MCF 10A (cell line): Measurements from ENCODE around the gene CLDN18. TPM values are rescaled to one million over a fixed set of nuclear protein-coding genes. Genes with fewer than 3 reads are reported as not detected.

Source experiments
- BruUV-seq: library from RNA; stranded (reverse); fragments of 400-500 nt; replicated peaks from 2 replicates; lab custom pipeline; 2021; lab: Mats Ljungman, UMichigan
- CTCF ChIA-PET: fragments of 300-600 bp; sonication (Branson Sonifier 250); formaldehyde crosslinking; extraction: SDS; loops from one replicate; lab custom pipeline; 2021; ENCODE audit warnings: antibody characterized with exemption, inconsistent platforms; lab: Yijun Ruan, JAX
- POLR2A ChIA-PET: fragments of 300-600, 350-650 bp; sonication (Branson Sonifier 250); formaldehyde crosslinking; extraction: SDS; loops from one replicate; lab custom pipeline; 2020; ENCODE audit warnings: antibody characterized with exemption, inconsistent platforms; lab: Yijun Ruan, JAX
- DNase-seq: peaks from one replicate; pipeline ENCODE4 v3.0.0-alpha.2; 2018; ENCODE audit not compliant: unreplicated experiment
- H3K27ac Mint-ChIP-seq: one replicate; pipeline ENCODE4 v1.8.0; 2022; ENCODE audit warnings: mild to moderate bottlenecking, low read depth, mixed read lengths; ENCODE audit not compliant: unreplicated experiment
- H3K27me3 Mint-ChIP-seq: one replicate; pipeline ENCODE4 v1.8.0; 2022; ENCODE audit warnings: mixed read lengths; ENCODE audit not compliant: insufficient read depth, unreplicated experiment
- H3K36me3 Mint-ChIP-seq: one replicate; pipeline ENCODE4 v1.8.0; 2022; ENCODE audit warnings: mild to moderate bottlenecking, moderate library complexity, mixed read lengths; ENCODE audit not compliant: insufficient read depth, unreplicated experiment
- H3K4me1 Mint-ChIP-seq: one replicate; pipeline ENCODE4 v1.8.0; 2022; ENCODE audit warnings: mixed read lengths; ENCODE audit not compliant: insufficient read depth, unreplicated experiment
- H3K4me3 Mint-ChIP-seq: one replicate; pipeline ENCODE4 v1.8.0; 2022; ENCODE audit warnings: mild to moderate bottlenecking, moderate library complexity, mixed read lengths; ENCODE audit not compliant: unreplicated experiment
- H3K9me3 Mint-ChIP-seq: one replicate; pipeline ENCODE4 v1.8.0; 2022; ENCODE audit warnings: mixed read lengths; ENCODE audit not compliant: unreplicated experiment
- intact Hi-C: fragments of 100-400 bp; cut with micrococcal nuclease; formaldehyde crosslinking; loops from 2 replicates; pipeline ENCODE4 v1.14.1; 2022
- total RNA-seq: library from RNA; stranded (reverse); gene quantifications from 2 replicates; pipeline ENCODE4 v1.2.3, GENCODE V29; 2022
- TF ChIP-seq, protein P1 (sequence below): fragments of 200-600 bp; IDR thresholded peaks from one replicate; pipeline ENCODE4 v1.8.0; 2022; ENCODE audit warnings: antibody characterized with exemption, mild to moderate bottlenecking; ENCODE audit not compliant: unreplicated experiment

Gene CLDN18
- total RNA-seq, 1 experiment from 2014 or later: not detected

DNA sequence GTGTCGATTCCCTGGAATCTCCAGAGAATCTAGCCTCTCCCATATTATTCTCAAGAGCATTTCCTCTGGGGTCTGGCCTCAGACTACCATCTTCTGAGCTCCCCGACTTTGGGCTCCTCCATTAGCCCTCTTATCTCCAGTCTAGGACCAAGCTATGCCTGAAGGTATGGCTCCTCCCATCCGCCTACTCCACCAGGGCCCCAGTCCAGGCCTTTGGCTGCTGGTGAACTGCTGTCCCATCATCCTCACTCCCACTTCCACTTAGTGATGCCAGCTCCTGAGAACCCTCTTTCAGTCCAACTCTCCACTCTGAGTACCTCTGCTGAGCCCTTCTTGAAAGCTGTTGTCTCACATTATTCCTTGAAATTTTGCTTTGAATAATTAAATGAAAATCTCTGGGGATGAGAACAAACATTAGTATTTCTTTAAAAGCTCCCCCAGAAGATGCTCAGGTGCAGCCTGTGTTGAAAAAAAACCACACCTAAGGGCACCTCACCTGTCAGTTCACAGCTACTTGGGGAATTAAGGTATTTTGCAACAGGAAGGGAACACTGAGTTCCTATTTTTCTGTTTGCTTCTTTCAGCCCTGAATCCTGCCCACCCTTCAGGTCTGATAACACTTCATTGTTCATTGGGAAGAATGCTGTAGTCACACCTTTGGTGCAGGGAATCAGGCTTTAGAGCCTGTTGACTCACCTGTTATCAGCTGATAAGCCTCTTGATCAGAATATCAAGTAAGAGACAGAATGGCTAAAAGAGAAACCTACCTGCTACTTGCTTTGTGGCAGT, 9.5 kb downstream of the CLDN18 start:
- no peaks in the 10 kb centered on the region for H3K36me3 Mint-ChIP-seq
- intact Hi-C loops: no loop called here
- H3K27ac Mint-ChIP-seq: peak overlapping the region; percentile 25
- H3K9me3 Mint-ChIP-seq: no peaks in the 10 kb centered on the region
- no peaks in the 10 kb centered on the region for H3K27me3 Mint-ChIP-seq
- CTCF ChIA-PET: interaction anchor here (0.6 to 1.4 kb wide), 3 partner anchors 32 to 1229 kb away, joined by 5 to 6 read pairs (median 5); no protein-coding TSS in a partner anchor
- H3K4me3 Mint-ChIP-seq: no peak overlapping the region
- no TSS peak for BruUV-seq
- POLR2A ChIA-PET: no interaction called here
- H3K4me1 Mint-ChIP-seq: no peaks in the 10 kb centered on the region
- no peak for DNase-seq
- TF ChIP-seq, protein P1, sequence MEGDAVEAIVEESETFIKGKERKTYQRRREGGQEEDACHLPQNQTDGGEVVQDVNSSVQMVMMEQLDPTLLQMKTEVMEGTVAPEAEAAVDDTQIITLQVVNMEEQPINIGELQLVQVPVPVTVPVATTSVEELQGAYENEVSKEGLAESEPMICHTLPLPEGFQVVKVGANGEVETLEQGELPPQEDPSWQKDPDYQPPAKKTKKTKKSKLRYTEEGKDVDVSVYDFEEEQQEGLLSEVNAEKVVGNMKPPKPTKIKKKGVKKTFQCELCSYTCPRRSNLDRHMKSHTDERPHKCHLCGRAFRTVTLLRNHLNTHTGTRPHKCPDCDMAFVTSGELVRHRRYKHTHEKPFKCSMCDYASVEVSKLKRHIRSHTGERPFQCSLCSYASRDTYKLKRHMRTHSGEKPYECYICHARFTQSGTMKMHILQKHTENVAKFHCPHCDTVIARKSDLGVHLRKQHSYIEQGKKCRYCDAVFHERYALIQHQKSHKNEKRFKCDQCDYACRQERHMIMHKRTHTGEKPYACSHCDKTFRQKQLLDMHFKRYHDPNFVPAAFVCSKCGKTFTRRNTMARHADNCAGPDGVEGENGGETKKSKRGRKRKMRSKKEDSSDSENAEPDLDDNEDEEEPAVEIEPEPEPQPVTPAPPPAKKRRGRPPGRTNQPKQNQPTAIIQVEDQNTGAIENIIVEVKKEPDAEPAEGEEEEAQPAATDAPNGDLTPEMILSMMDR: no peak

DNA sequence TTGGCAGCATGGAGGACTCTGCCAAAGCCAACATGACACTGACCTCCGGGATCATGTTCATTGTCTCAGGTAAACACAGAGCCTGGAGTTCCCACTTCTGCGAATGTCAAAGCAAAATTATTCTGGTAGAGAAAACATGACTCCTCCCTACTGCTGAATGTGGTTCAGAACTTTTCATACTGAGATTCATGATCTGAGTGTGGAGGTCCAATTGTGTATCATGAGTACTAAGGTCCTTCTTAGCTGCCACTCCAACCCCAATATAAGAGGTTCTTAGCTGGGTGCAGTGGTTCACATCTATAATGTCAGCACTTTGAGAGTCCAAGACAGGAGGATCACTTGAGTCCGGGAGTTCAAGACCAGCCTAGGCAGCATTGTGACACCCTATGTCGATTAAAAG, 13.8 kb downstream of the CLDN18 start:
- Mint-ChIP-seq H3K27me3 (no peaks in the 10 kb centered on the region), H3K4me1 (no peaks in the 10 kb centered on the region), H3K27ac (no peak overlapping the region), H3K36me3 (no peaks in the 10 kb centered on the region), H3K4me3 (no peak overlapping the region), H3K9me3 (no peaks in the 10 kb centered on the region)
- intact Hi-C loops: no loop called here
- BruUV-seq: no TSS peak
- DNase-seq: no peak
- POLR2A ChIA-PET: no interaction called here
- CTCF ChIA-PET: interaction anchor here (0.6 to 1.3 kb wide), 2 partner anchors 29 to 57 kb away, joined by 3 to 4 read pairs; no protein-coding TSS in a partner anchor
- TF ChIP-seq, protein P1: no peak

DNA sequence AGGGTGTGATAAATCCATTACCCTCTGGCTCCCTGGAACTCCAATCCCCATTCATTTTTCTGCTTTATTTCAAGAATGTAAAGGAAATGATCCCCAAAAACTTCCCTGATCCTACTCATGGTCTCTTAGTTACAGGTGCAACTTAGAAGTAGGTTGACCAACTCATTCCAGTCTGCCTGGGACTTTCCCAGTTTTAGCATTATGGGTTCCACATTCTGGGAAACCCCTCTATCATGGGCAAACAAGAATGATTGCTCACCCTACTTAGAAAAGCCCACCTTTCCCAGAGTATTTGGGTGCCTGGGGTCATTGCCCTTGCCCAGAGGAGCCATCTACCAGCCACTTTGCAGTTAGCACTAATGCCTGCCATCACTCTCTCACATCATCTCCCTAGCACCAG, 15.6 kb downstream of the CLDN18 start:
- Mint-ChIP-seq H3K4me1 (no peaks in the 10 kb centered on the region), H3K36me3 (no peaks in the 10 kb centered on the region), H3K27me3 (no peaks in the 10 kb centered on the region), H3K9me3 (no peaks in the 10 kb centered on the region), H3K27ac (no peak overlapping the region), H3K4me3 (no peak overlapping the region)
- BruUV-seq: no TSS peak
- DNase-seq: no peak
- ChIA-PET CTCF (interaction anchor here (0.8 to 1.2 kb wide), 2 partner anchors 18 to 55 kb away, joined by 3 read pairs; no protein-coding TSS in a partner anchor), POLR2A (no interaction called here)
- TF ChIP-seq, protein P1: no peak
- intact Hi-C loops: no loop called here

DNA sequence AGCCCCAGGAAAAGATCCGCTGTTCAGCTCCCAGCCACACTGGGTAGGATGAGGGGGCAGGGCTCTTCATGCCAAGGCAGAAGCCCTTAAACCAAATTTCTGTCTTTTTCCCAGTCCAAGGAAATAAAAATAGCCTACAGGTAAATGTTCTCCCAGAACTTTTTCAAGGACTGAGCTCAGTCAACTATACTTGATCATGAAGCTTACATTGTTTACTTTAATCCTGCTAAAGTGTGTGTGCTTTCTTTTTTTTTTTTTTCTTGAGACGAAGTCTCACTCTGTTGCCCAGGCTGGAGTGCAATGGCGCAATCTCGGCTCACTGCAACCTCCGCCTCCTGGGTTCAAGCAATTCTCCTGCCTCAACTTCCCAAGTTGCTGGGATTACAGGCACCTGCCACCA, 17.9 kb downstream of the CLDN18 start:
- H3K27me3 Mint-ChIP-seq: no peaks in the 10 kb centered on the region
- H3K9me3 Mint-ChIP-seq: no peaks in the 10 kb centered on the region
- H3K4me1 Mint-ChIP-seq: no peaks in the 10 kb centered on the region
- no peaks in the 10 kb centered on the region for H3K36me3 Mint-ChIP-seq
- no peak for DNase-seq
- CTCF ChIA-PET: interaction anchor here (0.7 to 1.0 kb wide), 4 partner anchors 12 to 319 kb away, joined by 3 read pairs; no protein-coding TSS in a partner anchor
- H3K27ac Mint-ChIP-seq: no peak overlapping the region
- TF ChIP-seq, protein P1: no peak
- BruUV-seq: no TSS peak
- POLR2A ChIA-PET: no interaction called here
- intact Hi-C loops: no loop called here
- no peak overlapping the region for H3K4me3 Mint-ChIP-seq
